GM19099 (cell line): Measurements from ENCODE around the gene BRINP3.

ENCODE experiments used
- POLR2A ChIP-seq: IDR thresholded peaks from 3 replicates; pipeline ENCODE4 v1.6.1; 2011; ENCODE audit warnings: low read depth; ENCODE audit not compliant: insufficient read length; ENCODE audit errors: extremely low read depth

BRINP3 gene

GRCh38 chr1:190464690-190465089 lies 13.0 kb downstream of the BRINP3 start:
- TF ChIP-seq POLR2A: no peak

- no peak for TF ChIP-seq POLR2A
Measured at GRCh38 chr1:190456129-190456528, 21.5 kb downstream of the BRINP3 start.

- TF ChIP-seq POLR2A: no peak
Measured at GRCh38 chr1:190455631-190456030, 22.0 kb downstream of the BRINP3 start.

GRCh38 chr1:190453550-190453949 lies 24.1 kb downstream of the BRINP3 start:
- TF ChIP-seq POLR2A: no peak

GRCh38 chr1:190452272-190452848 lies 25.3 kb downstream of the BRINP3 start:
- no peak for TF ChIP-seq POLR2A

GRCh38 chr1:190444464-190444863 lies 33.2 kb downstream of the BRINP3 start:
- TF ChIP-seq POLR2A: no peak

- TF ChIP-seq POLR2A: no peak
Measured at GRCh38 chr1:190439447-190439846, 38.2 kb downstream of the BRINP3 start.

GRCh38 chr1:190436615-190437014 lies 41.0 kb downstream of the BRINP3 start:
- no peak for TF ChIP-seq POLR2A

- TF ChIP-seq POLR2A: no peak
Measured at GRCh38 chr1:190429932-190430331, 47.7 kb downstream of the BRINP3 start.

- TF ChIP-seq POLR2A: no peak
Measured at GRCh38 chr1:190429141-190429540, 48.5 kb downstream of the BRINP3 start.

- TF ChIP-seq POLR2A: no peak
Measured at GRCh38 chr1:190416239-190416638, 61.4 kb downstream of the BRINP3 start.

GRCh38 chr1:190413142-190413541 lies 64.5 kb downstream of the BRINP3 start:
- TF ChIP-seq POLR2A: no peak

GRCh38 chr1:190403402-190403801 lies 74.3 kb downstream of the BRINP3 start:
- TF ChIP-seq POLR2A: no peak

GRCh38 chr1:190399233-190399632 lies 78.4 kb downstream of the BRINP3 start:
- TF ChIP-seq POLR2A: no peak

GRCh38 chr1:190391582-190391981 lies 86.1 kb downstream of the BRINP3 start:
- TF ChIP-seq POLR2A: no peak

GRCh38 chr1:190377991-190378390 lies 99.7 kb downstream of the BRINP3 start:
- no peak for TF ChIP-seq POLR2A

GRCh38 chr1:190377294-190377693 lies 100.4 kb downstream of the BRINP3 start:
- no peak for TF ChIP-seq POLR2A
